Lower lobe of right lung (tissue), 2 donors: Measurements from ENCODE around the gene PLEKHA1. TPM values are rescaled to one million over a fixed set of nuclear protein-coding genes. Genes with fewer than 3 reads are reported as not detected.

Experiments used
- ATAC-seq, 2 donors: fragments of 200-7000 bp; cut with Tn5 transposase; one replicate each; pipeline ENCODE4 v1.9.1; 2020 to 2022; ENCODE audit warnings: mild to moderate bottlenecking in 2 of 2, moderate library complexity in 2 of 2
- DNase-seq: peaks from one replicate; pipeline ENCODE4 v3.0.0-alpha.2; 2020
- H3K27ac ChIP-seq: fragments of 200-600 bp; one replicate; pipeline ENCODE4 v1.8.0; 2022
- H3K27me3 ChIP-seq: fragments of 200-600 bp; one replicate; pipeline ENCODE4 v1.8.0; 2022; ENCODE audit warnings: low read depth
- H3K36me3 ChIP-seq: fragments of 200-600 bp; one replicate; pipeline ENCODE4 v1.8.0; 2022; ENCODE audit warnings: mild to moderate bottlenecking
- H3K4me1 ChIP-seq: fragments of 200-600 bp; one replicate; pipeline ENCODE4 v1.8.0; 2022
- H3K4me3 ChIP-seq: fragments of 200-600 bp; one replicate; pipeline ENCODE4 v1.8.0; 2022; ENCODE audit warnings: mild to moderate bottlenecking
- H3K9me3 ChIP-seq: fragments of 200-600 bp; one replicate; pipeline ENCODE4 v1.8.0; 2022
- intact Hi-C: fragments of 100-400 bp; cut with DNase I; formaldehyde crosslinking; loops from one replicate; pipeline ENCODE4 v1.11.0; 2022
- total RNA-seq: library from RNA; stranded (reverse); fragmentation: NEBNext Ultra II Directional; extraction: Animal tissue kit (Norgen Biotek cat#: 25700); gene quantifications from one replicate; pipeline ENCODE4 v1.2.1, GENCODE V29; 2021
- TF ChIP-seq, protein P1 (sequence below): fragments of 200-600 bp; IDR thresholded peaks from one replicate; pipeline ENCODE4 v1.8.0; 2022; ENCODE audit warnings: antibody characterized with exemption, mild to moderate bottlenecking
- donor health status: DM: no; HTN: yes; CAD: no; lungs with severe emphysema.

PLEKHA1 gene
- total RNA-seq, 1 donor from 2014 or later = 46.1 TPM

GRCh38 chr10:122464586-122464985 is 90.1 kb downstream of the PLEKHA1 start:
- no peaks in the 10 kb centered on the region for H3K36me3 ChIP-seq
- H3K9me3 ChIP-seq = no peaks in the 10 kb centered on the region
- TF ChIP-seq, protein P1, sequence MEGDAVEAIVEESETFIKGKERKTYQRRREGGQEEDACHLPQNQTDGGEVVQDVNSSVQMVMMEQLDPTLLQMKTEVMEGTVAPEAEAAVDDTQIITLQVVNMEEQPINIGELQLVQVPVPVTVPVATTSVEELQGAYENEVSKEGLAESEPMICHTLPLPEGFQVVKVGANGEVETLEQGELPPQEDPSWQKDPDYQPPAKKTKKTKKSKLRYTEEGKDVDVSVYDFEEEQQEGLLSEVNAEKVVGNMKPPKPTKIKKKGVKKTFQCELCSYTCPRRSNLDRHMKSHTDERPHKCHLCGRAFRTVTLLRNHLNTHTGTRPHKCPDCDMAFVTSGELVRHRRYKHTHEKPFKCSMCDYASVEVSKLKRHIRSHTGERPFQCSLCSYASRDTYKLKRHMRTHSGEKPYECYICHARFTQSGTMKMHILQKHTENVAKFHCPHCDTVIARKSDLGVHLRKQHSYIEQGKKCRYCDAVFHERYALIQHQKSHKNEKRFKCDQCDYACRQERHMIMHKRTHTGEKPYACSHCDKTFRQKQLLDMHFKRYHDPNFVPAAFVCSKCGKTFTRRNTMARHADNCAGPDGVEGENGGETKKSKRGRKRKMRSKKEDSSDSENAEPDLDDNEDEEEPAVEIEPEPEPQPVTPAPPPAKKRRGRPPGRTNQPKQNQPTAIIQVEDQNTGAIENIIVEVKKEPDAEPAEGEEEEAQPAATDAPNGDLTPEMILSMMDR = no peak
- peaks cover 20% of the 10 kb centered on the region for H3K4me1 ChIP-seq
- H3K27ac ChIP-seq = no peak overlapping the region
- peaks cover 7% of the 10 kb centered on the region for H3K27me3 ChIP-seq
- ATAC-seq (no peak), DNase-seq (no peak)
- no peak overlapping the region for H3K4me3 ChIP-seq
- intact Hi-C loops = no loop called here

GRCh38 chr10:122465401-122466040 is 91.0 kb downstream of the PLEKHA1 start:
- DNase-seq = no peak
- Histone ChIP-seq H3K4me1 (peaks cover 17% of the 10 kb centered on the region), H3K9me3 (no peaks in the 10 kb centered on the region), H3K27ac (no peak overlapping the region), H3K27me3 (peaks cover 7% of the 10 kb centered on the region), H3K36me3 (no peaks in the 10 kb centered on the region), H3K4me3 (no peak overlapping the region)
- intact Hi-C loops = no loop called here
- TF ChIP-seq, protein P1 = no peak
- ATAC-seq = no peak

DNA sequence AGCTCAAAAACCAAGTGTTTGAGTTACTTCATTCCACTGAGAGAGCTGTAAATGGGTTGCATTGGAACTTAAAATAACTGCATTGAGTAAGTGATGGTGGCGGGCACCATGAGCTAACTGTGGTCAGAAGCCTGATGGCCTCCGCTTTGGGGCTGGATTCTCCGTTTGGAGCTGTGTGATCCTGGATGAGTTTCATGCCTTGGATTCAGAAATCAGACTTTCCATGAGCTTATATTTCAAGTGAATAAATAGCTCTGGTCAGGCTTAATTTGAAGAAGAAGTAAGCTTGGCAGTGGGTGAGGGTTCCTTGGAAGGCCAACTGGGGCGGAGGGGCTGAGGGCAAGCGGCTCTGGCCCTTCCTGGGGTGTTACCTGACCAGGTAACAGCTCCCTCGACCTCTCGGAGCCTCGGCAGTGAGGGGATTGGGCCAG is 92.5 kb downstream of the PLEKHA1 start:
- H3K36me3 ChIP-seq = no peaks in the 10 kb centered on the region
- H3K9me3 ChIP-seq = no peaks in the 10 kb centered on the region
- H3K27ac ChIP-seq = no peak overlapping the region
- H3K4me1 ChIP-seq = peaks cover 12% of the 10 kb centered on the region
- DNase-seq (no peak), ATAC-seq (no peak)
- H3K27me3 ChIP-seq = peaks cover 7% of the 10 kb centered on the region
- intact Hi-C loops = no loop called here
- no peak overlapping the region for H3K4me3 ChIP-seq
- TF ChIP-seq, protein P1 = no peak

- peaks cover 7% of the 10 kb centered on the region for H3K27me3 ChIP-seq
- no peaks in the 10 kb centered on the region for H3K36me3 ChIP-seq
- ATAC-seq (no peak), DNase-seq (no peak)
- no peak overlapping the region for H3K27ac ChIP-seq
- TF ChIP-seq, protein P1 = no peak
- intact Hi-C loops = no loop called here
- H3K9me3 ChIP-seq = no peaks in the 10 kb centered on the region
- no peak overlapping the region for H3K4me3 ChIP-seq
- H3K4me1 ChIP-seq = peaks cover 12% of the 10 kb centered on the region
Observed at GRCh38 chr10:122467701-122468100, 93.2 kb downstream of the PLEKHA1 start.

DNA sequence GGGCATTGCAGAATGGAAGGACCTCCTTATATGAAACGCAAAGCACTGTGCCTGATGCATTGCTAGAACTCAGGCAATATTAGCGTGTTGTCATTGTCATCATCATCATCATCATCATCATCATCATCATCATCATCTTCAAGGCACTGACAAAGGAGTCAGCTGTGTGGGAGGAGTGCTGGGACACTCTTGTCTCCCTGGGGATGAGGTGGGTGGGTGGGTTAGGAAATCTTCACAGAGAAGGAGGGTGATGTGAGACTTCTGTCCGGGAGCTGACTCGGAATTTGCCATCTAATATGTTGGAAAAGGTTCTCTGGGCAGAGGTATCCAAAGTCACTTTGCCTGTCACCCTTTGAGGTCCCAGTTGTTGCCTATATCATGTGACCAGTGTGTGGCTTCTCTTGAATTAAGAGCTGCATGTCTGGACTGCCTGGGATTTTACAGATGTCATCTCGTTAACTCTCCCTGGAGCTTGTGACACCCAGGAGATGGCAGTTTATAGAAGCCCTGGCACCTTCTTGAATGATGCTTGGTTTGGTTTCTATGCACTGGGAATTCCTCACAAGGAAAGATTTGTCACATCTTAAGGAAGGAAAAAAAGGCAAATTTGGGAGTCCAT is 93.9 kb downstream of the PLEKHA1 start:
- TF ChIP-seq, protein P1 = no peak
- Histone ChIP-seq H3K27ac (no peak overlapping the region), H3K4me3 (no peak overlapping the region), H3K36me3 (no peaks in the 10 kb centered on the region), H3K9me3 (no peaks in the 10 kb centered on the region), H3K27me3 (peaks cover 7% of the 10 kb centered on the region), H3K4me1 (peaks cover 6% of the 10 kb centered on the region)
- DNase-seq = no peak
- intact Hi-C loops = no loop called here
- ATAC-seq = no peak
